Measurements from ENCODE around the gene NINL. TPM values are rescaled to one million over a fixed set of nuclear protein-coding genes. Genes with fewer than 3 reads are reported as not detected.
"Not testable (repeated sequence)": the region's sequence is repeated elsewhere in the genome, so short reads cannot be mapped to it uniquely, and the experiment has no call there.

NINL gene
- total RNA-seq, 4 donors from 2014 or later = 4.7 to 9.7 (median 6.7) TPM

DNA sequence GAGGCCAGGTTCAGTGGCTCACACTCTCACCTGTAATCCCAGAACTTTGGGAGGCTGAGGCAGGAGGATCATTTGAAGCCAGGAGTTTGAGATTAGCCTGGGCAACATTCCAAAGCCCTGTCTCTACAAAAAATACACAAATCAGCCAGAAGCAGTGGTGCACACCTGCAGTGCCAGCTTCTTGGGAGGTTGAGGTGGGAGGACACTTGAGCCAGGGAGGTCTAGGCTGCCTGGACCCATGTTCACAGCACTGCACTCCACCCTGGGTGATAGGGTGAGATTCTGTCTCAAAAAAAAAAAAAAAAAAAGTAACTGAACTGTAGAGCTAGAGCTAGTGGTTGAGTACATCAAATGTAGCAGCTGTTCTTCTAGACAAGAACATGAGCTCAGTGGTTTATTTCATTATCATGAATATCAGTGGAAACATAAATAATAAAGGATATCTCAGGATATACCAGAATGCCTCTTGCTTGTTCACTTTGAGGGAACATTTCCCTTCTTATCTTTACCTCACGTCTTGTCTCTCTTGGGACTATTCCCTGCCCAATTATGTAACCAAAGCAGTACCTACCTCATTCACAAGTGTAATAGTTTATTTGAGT lies 20.9 kb upstream of the NINL start:
- ATAC-seq (ENCODE audit: low FRiP score) (no peak), DNase-seq (ENCODE audit: low spot score) (no peak)
- TF ChIP-seq, protein P1, sequence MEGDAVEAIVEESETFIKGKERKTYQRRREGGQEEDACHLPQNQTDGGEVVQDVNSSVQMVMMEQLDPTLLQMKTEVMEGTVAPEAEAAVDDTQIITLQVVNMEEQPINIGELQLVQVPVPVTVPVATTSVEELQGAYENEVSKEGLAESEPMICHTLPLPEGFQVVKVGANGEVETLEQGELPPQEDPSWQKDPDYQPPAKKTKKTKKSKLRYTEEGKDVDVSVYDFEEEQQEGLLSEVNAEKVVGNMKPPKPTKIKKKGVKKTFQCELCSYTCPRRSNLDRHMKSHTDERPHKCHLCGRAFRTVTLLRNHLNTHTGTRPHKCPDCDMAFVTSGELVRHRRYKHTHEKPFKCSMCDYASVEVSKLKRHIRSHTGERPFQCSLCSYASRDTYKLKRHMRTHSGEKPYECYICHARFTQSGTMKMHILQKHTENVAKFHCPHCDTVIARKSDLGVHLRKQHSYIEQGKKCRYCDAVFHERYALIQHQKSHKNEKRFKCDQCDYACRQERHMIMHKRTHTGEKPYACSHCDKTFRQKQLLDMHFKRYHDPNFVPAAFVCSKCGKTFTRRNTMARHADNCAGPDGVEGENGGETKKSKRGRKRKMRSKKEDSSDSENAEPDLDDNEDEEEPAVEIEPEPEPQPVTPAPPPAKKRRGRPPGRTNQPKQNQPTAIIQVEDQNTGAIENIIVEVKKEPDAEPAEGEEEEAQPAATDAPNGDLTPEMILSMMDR (IDR thresholded peaks at IDR 0.05) = no peak

DNA sequence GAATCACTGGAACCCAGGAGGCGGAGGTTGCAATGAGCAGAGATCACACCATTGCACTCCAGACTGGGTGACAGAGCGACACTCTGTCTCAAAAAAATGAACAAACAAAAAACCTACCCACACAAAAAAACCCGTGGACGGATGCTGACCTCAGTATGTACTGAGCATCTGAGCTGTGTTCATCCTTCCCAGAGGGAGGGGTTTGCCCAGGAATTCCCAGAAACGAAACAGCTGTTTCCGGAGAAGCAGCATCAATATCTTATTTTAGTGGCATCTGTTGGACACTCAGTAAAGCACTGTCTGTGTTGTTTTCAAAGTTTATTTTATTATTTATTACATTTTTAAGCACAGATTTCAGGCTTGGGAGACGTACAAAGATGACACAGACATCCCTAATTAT lies 19.8 kb upstream of the NINL start:
- no peak for DNase-seq (ENCODE audit: low spot score)
- no peak for ATAC-seq (ENCODE audit: low FRiP score)
- TF ChIP-seq, protein P1 (IDR thresholded peaks at IDR 0.05) = no peak

DNA sequence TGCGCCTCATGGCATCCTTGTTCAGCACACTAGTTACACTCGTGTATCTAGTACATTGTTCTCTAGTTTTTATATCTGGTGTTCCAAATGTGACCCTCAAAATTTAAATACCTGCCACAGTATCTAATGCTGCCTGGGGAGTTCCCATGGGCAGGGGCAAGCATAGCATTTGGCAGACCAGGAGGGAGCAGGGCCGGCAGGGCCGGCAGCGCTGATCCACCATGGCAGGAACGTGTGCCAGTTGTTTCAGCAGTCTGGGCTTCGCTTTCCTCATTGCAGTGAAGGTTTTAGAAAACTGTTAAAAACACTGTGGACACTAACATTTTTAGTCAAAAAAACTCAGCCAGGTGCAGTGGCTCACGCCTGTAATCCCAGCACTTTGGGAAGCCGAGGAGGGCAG lies 19.3 kb upstream of the NINL start:
- DNase-seq (ENCODE audit: low spot score) = no peak

DNA sequence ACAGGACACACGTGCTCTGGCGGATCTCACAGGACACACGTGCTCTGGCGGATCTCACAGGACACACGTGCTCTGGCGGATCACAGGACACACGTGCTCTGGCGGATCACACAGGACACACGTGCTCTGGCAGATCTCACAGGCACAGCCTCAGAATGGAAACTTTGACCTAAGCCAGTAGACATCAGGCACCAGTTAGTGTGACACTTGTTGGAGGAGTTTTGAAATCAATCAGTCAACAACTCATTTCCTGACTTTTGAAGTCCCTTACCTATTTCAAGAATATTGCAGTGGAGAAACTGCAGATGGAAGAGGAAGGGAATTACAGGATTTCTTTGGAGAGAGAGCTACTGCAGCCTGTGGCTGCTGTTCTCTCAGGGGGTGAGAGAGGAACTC lies 17.6 kb upstream of the NINL start:
- ATAC-seq (ENCODE audit: low FRiP score) = not testable (repeated sequence)

More for the DNA sequence above, 19.3 kb upstream of the NINL start:
- TF ChIP-seq, protein P1 (IDR thresholded peaks at IDR 0.05) = no peak
- no peak for ATAC-seq (ENCODE audit: low FRiP score)

DNA sequence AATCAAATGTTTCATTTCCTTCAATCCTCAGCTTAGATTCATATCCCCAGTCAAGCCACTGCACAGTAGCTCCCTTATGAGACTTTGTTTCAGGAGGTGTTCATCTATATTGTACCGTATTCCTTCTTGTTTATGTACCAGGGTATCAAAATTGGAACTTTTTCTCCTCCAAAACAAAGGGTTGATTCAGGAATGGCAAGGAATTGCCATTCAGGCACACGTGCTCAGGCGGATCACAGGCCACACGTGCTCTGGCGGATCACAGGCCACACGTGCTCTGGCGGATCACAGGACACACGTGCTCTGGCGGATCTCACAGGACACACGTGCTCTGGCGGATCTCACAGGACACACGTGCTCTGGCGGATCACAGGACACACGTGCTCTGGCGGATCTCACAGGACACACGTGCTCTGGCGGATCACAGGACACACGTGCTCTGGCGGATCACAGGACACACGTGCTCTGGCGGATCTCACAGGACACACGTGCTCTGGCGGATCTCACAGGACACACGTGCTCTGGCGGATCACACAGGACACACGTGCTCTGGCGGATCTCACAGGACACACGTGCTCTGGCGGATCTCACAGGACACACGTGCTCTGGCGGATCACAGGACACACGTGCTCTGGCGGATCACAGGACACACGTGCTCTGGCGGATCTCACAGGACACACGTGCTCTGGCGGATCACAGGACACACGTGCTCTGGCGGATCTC lies 17.0 kb upstream of the NINL start:
- not testable (repeated sequence) for ATAC-seq (ENCODE audit: low FRiP score); DNase-seq (ENCODE audit: low spot score)

More for the DNA sequence above, 17.6 kb upstream of the NINL start:
- not testable (repeated sequence) for DNase-seq (ENCODE audit: low spot score)

DNA sequence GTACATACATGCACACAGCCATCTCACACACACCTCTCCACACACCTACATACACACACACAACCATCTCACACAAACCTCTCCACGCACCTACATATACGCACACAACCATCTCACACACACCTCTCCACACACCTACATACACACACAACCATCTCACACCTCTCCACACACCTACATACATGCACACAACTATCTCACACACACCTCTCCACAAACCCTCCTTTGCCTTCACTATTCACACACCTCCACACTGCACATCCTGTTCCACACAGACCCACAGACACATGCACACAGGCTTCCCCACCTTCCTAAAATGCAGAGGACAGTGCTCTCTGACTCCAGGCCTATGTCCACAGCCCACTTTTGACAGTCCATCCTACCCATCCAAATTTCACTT lies 16.3 kb upstream of the NINL start:
- ATAC-seq (ENCODE audit: low FRiP score) = no peak

DNA sequence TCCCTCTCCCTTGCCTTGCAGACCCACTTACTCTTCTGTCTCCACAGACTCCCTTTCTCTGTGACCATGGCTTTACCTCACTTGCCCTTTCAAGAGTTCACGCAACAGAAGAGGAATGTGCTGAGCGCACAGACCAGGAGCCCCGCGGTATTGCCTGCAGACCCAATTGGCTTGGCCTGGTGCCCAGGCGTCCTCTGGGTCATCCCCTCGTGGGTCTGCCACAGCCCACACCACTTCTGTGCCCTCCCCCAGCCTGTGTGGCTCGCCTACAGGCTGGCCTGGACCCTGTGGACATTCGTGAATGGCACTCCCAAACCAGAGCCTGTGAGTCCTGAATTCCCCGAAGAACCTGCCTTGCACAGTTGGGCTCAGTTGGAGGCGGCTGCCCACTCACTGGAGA lies 15.3 kb upstream of the NINL start:
- no peak for DNase-seq (ENCODE audit: low spot score)
- ATAC-seq (ENCODE audit: low FRiP score) = no peak
- TF ChIP-seq, protein P1 (IDR thresholded peaks at IDR 0.05) = no peak

More for the DNA sequence above, 16.3 kb upstream of the NINL start:
- no peak for DNase-seq (ENCODE audit: low spot score)
- TF ChIP-seq, protein P1 (IDR thresholded peaks at IDR 0.05) = no peak

DNA sequence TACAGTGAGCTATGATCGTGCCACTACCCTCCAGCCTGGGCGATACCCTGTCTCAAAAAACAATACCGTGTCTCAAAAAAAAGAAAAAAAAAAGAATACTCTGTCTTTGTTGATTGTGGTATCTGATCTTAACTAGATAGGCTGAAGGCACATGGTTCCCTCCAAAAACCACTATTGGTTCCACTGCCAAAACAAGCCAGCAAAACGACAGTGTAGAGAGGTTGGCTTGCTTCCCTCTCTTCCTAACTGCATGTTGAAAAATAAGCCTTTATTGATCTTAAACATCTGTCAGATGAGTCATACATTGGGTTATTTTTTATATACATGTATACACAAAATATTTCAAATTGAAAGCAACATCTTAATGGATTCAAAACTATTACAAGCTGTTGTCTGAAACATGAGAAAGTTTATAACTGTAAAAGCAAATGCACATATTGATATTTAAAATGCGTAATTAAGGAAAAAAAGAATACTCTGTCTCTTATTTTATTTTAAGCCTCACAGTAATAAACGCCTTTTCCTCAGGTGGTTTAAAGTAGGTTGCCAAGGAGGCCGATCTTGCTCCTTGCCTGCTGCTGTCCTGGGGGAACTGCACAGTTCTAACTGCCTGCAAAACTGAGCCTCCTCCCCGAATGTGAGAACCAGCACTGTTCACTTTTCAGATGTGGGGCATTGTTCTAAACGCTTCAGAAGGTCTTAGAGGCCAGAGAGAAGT lies 7.0 kb upstream of the NINL start:
- TF ChIP-seq, protein P1 (IDR thresholded peaks at IDR 0.05) = no peak
- no peak for DNase-seq (ENCODE audit: low spot score)
- ATAC-seq (ENCODE audit: low FRiP score) = no peak

DNA sequence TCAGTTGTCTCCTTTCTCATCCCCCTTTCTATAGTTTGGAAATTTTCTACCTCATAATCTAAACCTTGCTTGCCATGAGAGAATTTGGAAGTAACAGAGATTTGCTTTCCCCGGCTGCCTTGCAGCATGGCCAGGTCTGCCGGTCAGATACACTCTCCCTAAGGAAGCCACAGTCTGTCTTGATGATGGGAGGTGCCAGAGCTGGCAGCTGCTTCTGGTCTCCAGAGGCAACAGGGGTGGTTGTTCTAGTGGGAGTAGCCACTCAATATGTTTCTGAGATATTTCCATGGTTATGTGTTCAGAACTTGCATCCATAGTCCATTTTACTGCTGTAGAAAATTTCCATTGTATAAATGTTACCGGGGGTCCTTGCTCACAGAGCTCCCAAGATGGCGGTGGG lies 5.4 kb upstream of the NINL start:
- not testable (repeated sequence) for DNase-seq (ENCODE audit: low spot score); ATAC-seq (ENCODE audit: low FRiP score)

Measured in omental fat pad (tissue), 4 donors.